Measurements from ENCODE around the gene TNPO1.

GRCh38 chr5:72779520-72779919 is 36.9 kb upstream of the TNPO1 start:
- TF ChIP-seq POLR2A (IDR thresholded peaks at IDR 0.05) (no peak), CTCF (IDR thresholded peaks at IDR 0.05) (no peak), POLR2AphosphoS5 (IDR thresholded peaks at IDR 0.05; ENCODE audit: insufficient read depth in 1 of 2, low read depth in 1 of 2) (no peak)
